T-helper 1 cell treated with Interleukin-12 subunit alpha and Interleukin-12 subunit beta and Interleukin-4 antibody, amounts not matched to agents 30 μg/mL and 1 μg/mL, for 36 hours (primary cell): Measurements from ENCODE around the gene MT1M.

Experiments used
- H3K27ac Mint-ChIP-seq: one replicate; pipeline ENCODE4 v1.8.0; 2021; ENCODE audit warnings: mild to moderate bottlenecking, mixed read lengths
- H3K27me3 Mint-ChIP-seq: one replicate; pipeline ENCODE4 v1.8.0; 2021; ENCODE audit warnings: low read depth, mixed read lengths
- H3K36me3 Mint-ChIP-seq: one replicate; pipeline ENCODE4 v1.8.0; 2021; ENCODE audit warnings: low read depth, mixed read lengths
- H3K4me1 Mint-ChIP-seq: one replicate; pipeline ENCODE4 v1.8.0; 2021; ENCODE audit warnings: low read depth, mixed read lengths
- H3K4me3 Mint-ChIP-seq: one replicate; pipeline ENCODE4 v1.8.0; 2021; ENCODE audit warnings: mild to moderate bottlenecking, moderate library complexity, mixed read lengths
- H3K9me3 Mint-ChIP-seq: one replicate; pipeline ENCODE4 v1.8.0; 2021; ENCODE audit warnings: mixed read lengths

The MT1M gene

DNA sequence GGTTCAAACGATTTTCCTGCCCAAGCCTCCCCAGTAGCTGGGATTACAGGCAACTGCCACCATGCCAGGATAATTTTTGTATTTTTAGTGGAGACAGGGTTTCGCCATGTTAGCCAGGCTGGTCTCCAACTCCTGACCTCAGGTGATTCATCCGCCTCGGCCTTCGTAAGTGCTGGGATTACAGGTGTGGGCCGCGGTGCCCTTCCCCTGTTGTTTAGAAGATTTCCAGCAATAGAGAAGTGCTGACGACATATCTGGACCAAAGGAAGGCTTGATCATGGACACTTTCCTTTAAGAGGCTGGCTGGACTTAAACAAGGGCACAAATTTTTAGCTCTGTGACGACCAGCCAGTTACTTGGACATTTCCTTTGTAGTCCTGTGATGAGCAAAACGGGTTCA, 1.3 kb upstream of the MT1M start:
- no peak overlapping the region for H3K4me3 Mint-ChIP-seq
- peaks cover 20% of the 10 kb centered on the region for H3K4me1 Mint-ChIP-seq
- H3K36me3 Mint-ChIP-seq = peaks cover 6% of the 10 kb centered on the region
- peaks cover 70% of the 10 kb centered on the region for H3K27me3 Mint-ChIP-seq
- no peak overlapping the region for H3K27ac Mint-ChIP-seq
- H3K9me3 Mint-ChIP-seq = no peaks in the 10 kb centered on the region

DNA sequence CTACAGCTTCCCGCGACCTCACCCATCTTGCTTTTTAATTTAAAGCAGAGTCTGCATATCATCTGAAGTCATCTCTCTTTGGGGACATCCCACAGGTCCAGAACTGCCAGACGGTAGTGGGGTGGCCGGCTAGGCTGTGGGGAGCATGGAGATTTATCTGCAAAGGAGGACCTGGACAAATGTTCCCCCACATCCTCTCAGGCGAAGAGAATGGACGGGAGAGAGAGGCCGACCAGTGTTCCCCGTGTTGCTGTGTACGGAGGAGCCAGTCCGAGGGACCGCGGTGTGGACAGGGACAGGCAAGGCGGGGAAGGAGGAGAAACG, 665 bp upstream of the MT1M start:
- no peak overlapping the region for H3K27ac Mint-ChIP-seq
- H3K9me3 Mint-ChIP-seq = no peaks in the 10 kb centered on the region
- peaks cover 20% of the 10 kb centered on the region for H3K4me1 Mint-ChIP-seq
- peaks cover 6% of the 10 kb centered on the region for H3K36me3 Mint-ChIP-seq
- H3K27me3 Mint-ChIP-seq = peaks cover 76% of the 10 kb centered on the region
- peak overlapping the region; percentile 65 for H3K4me3 Mint-ChIP-seq

DNA sequence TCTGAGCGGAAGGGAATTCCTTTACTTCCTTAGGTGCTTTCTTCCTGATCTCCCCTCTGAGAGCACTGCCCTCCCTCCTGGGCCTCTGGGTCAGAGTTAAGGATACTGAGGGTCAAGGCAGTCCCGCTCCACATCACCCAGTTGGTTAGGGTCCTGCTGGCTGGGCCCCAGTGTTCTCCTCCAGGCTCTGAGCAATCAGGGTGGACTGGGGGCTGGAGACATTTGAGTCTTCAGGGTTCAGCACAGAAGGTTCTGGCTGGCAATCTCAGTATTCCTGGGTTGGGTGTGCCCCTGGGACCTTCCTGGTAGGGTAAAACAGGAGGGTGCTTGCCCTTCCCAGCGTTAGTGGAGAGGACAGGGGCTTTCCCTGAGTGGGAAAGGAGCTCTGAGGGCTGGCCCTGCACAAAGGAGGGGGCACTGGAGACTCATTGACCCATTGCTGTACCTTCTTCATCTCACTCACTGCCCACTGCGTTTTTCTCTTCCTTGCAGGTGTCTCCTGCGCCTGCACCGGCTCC, 448 bp downstream of the MT1M start:
- no peaks in the 10 kb centered on the region for H3K9me3 Mint-ChIP-seq
- no peak overlapping the region for H3K27ac Mint-ChIP-seq
- H3K36me3 Mint-ChIP-seq = peaks cover 6% of the 10 kb centered on the region
- peaks cover 24% of the 10 kb centered on the region for H3K4me1 Mint-ChIP-seq
- H3K27me3 Mint-ChIP-seq = peaks cover 87% of the 10 kb centered on the region
- peak overlapping the region; percentile 53 for H3K4me3 Mint-ChIP-seq

DNA sequence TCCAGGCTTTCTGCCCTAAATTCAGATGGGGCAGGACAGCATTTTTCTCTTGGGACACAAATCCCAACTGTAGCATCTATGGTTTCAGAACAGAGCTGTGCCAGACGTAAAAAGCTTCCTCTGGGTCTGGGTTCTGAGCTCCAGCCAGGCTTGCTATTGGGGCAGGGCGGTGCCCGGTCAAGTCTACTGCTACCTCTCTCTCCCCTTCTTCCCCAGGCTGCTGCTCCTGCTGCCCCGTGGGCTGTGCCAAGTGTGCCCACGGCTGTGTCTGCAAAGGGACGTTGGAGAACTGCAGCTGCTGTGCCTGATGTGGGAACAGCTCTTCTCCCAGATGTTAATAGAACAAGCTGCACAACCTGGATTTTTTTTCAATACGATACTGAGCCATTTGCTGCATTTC, 1.1 kb downstream of the MT1M start:
- Mint-ChIP-seq H3K27me3 (peaks cover 91% of the 10 kb centered on the region), H3K4me1 (peaks cover 26% of the 10 kb centered on the region), H3K4me3 (no peak overlapping the region)

DNA sequence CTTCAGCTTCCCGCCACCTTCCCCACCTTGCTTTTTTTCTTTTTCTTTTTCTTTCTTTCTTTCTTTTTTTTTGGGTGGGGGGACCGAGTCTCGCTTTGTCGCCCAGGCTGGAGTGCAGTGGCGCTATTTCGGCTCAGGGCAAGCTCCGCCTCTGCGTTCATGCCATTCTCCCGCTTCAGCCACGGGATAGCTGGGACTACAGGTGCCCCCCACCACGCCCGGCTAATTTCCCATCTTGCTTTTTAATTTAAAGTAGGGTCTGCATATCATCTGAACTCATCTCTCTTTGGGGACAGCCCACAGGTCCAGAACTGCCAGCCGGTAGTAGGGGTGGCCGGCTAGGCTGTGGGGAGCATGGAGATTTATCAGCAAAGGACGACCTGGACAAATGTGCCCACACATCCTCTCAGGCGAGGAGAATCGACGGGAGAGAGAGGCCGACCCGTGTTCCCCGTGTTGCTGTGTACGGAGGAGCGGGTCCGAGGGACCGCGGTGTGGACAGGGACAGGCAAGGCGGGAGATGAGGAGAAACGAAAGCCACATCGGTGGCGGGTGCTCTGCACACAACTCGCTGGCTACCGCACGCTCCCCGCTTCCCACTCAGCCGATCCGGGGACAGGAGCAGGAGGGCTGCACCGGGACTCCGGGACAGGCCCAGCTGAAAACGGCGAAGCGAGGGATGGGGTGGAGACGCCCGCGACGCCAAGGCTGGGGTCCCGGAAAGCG, 2.4 kb downstream of the MT1M start:
- Mint-ChIP-seq H3K36me3 (peaks cover 6% of the 10 kb centered on the region), H3K27ac (peak overlapping the region; percentile 41), H3K27me3 (peaks cover 93% of the 10 kb centered on the region), H3K4me1 (peaks cover 26% of the 10 kb centered on the region), H3K4me3 (peak overlapping the region; percentile 74), H3K9me3 (no peaks in the 10 kb centered on the region)

More for the DNA sequence above, 1.1 kb downstream of the MT1M start:
- no peak overlapping the region for H3K27ac Mint-ChIP-seq
- H3K36me3 Mint-ChIP-seq = peaks cover 6% of the 10 kb centered on the region
- no peaks in the 10 kb centered on the region for H3K9me3 Mint-ChIP-seq

DNA sequence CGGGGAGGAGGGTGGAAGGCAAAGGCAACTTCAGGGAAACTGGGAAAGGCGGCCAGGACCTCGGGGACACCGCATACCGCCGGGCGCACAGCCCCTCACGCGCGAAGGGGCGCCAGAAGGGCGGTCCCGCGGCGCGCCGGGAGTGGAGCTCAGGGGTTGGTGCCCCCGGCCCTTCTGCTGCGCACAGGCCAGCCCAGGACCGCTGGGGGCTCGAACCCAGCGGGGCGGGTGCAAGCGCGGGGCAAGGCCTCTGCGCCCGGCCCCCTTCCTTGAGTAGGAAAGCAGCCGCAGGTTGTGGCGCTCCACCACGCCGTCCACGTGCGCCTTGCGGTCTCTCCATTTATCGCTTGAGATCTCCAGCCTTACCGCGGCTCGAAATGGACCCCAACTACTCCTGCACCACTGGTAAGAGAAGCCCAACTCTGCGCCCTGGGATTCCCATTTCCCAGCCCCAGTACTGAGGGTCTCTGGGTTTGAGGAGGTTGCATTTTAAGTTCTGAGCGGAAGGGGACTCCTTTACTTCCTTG, 3.0 kb downstream of the MT1M start:
- Mint-ChIP-seq H3K4me3 (peak overlapping the region; percentile 46), H3K27me3 (peaks cover 93% of the 10 kb centered on the region), H3K27ac (no peak overlapping the region), H3K4me1 (peaks cover 22% of the 10 kb centered on the region), H3K36me3 (peaks cover 6% of the 10 kb centered on the region), H3K9me3 (no peaks in the 10 kb centered on the region)

DNA sequence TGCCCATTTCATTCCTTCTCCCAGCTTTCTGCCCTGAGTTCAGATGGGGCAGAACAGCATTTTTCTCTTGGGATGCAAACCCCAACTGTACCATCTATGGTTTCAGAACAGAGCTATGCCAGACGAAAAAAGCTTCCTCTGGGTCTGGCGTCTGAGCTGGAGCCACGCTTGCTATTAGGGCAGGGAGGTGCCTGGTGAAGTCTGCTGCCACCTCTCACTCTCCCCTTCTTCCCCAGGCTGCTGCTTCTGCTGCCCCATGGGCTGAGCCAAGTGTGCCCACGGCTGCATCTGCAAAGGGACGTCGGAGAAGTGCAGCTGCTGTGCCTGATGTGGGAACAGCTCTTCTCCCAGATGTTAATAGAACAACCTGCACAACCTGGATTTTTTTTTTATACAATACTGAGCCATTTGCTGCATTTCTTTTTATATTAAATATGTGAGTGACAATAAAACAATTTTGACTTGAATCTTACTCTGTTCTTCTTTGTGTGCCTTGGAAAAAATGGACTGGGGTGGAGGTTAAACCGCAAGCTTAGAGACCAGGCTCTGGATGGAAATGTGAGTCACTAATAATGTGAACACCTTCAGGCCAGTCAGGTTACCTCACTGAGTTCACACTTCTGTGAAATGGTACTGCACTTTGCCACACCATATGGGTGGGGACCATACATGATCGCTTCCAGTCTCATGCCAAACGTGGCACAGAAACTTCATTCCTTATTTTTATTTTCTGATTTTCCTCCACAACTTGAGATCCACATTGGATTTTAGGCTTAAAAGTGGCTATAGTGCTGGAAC, 4.4 kb downstream of the MT1M start:
- Mint-ChIP-seq H3K27ac (no peak overlapping the region), H3K4me3 (no peak overlapping the region), H3K9me3 (no peaks in the 10 kb centered on the region)

DNA sequence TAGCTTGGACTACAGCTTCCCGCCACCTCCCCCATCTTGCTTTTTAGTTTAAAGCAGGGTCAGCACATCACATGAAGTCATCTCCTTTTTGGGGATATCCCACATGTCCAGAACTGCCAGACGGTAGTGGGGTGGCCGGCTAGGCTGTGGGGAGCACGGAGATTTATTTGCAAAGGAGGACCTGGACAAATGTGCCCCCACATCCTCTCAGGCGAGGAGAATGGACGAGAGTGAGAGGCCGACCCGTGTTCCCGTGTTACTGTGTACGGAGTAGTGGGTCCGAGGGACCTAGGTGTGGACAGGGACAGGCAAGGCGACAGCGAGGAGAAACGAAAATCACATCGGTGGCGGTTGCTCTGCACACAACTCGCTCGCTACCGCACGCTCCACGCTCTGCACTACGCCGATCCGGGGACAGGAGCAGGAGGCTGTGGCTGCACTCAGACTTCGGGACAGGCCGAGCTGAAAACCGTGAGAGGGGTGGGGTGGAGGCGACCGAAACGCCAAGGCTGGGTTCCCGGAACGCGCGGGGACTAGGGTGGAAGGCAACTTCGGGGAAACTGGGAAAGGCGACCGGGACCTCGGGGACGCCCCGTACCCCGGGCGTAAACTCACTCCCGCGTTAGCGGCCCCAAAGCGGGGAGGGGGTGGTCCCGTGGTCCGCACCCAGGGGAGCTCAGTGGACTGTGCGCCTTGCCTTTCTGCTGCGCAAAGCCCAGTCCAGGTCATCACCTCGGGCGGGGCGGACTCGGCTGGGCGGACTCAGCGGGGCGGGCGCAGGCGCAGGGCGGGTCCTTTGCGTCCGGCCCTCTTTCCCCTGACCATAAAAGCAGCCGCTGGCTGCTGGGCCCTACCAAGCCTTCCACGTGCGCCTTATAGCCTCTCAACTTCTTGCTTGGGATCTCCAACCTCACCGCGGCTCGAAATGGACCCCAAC, 5.6 kb downstream of the MT1M start, which contains the start of gene MT1A:
MT1A (plus strand) TSS at position 853 of the 937 bp plus-strand sequence; CDS start at position 926, 73 bp downstream.
- Mint-ChIP-seq H3K36me3 (peaks cover 3% of the 10 kb centered on the region), H3K4me3 (peak within 1 kb of the TSS; percentile 77), H3K27ac (no peak within 1 kb of the TSS), H3K27me3 (peaks cover 86% of the 10 kb centered on the region), H3K9me3 (no peaks in the 10 kb centered on the region), H3K4me1 (peaks cover 24% of the 10 kb centered on the region)

More for the DNA sequence above, 4.4 kb downstream of the MT1M start:
- H3K27me3 Mint-ChIP-seq = peaks cover 87% of the 10 kb centered on the region
- H3K36me3 Mint-ChIP-seq = peaks cover 4% of the 10 kb centered on the region
- H3K4me1 Mint-ChIP-seq = peaks cover 20% of the 10 kb centered on the region

DNA sequence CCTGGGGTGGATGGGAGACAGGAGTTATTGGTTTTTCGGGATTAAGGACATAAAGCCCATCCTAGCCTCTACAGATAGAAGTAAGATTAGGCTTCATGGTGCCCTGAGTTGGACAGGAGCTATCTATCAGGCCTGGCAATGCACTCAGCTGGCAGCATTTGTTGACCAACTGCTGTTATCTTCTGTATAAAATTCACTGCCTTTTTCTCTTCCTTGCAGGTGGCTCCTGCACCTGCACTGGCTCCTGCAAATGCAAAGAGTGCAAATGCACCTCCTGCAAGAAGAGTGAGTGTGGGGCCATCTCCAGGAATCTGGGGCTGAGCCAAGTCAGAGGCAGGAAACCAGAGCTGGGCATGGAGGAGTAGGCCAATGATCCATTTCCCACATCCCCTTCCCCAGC, 6.6 kb downstream of the MT1M start:
- H3K4me1 Mint-ChIP-seq = peaks cover 31% of the 10 kb centered on the region
- no peak overlapping the region for H3K4me3 Mint-ChIP-seq
- no peaks in the 10 kb centered on the region for H3K9me3 Mint-ChIP-seq
- peaks cover 82% of the 10 kb centered on the region for H3K27me3 Mint-ChIP-seq
- peaks cover 3% of the 10 kb centered on the region for H3K36me3 Mint-ChIP-seq
- no peak overlapping the region for H3K27ac Mint-ChIP-seq

DNA sequence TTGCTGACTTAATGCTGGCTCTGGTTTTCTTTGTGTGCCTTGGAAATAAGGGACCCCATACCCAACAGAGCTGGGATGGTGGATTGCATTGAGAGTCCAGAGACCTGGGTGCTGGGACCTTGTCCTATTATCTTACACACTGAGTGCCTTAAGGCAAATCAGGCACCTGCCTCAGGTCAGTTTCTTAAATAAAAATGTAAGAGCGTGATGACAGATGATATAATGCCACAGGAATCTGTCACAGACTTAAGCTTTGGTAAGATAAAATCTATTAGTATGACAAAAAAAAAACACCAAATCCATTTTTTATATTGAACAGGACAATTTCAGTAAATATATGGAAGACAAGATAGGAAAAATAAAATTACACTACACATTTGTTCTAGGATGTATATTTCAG, 7.6 kb downstream of the MT1M start:
- Mint-ChIP-seq H3K27ac (no peak overlapping the region), H3K4me3 (no peak overlapping the region), H3K27me3 (peaks cover 81% of the 10 kb centered on the region), H3K4me1 (peaks cover 29% of the 10 kb centered on the region), H3K36me3 (no peaks in the 10 kb centered on the region), H3K9me3 (no peaks in the 10 kb centered on the region)

DNA sequence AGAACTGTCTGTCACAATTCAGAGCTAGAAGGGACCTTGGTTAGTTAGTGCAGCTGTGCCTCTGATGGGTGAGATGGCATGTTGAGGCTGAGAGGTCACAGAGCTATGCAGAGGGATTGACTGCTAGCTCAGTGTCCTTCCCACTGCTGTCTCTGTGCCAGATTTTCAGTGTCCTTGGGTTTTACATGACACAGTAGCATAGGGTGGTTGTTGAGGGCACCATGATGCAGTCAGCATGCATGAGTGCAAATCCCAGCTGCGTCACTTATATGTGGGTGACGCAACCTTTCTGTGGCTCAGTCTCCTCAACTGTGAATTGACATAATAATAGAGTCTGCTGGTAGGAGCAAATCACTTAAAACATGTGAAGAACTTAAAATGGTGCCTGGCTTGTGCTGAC, 8.7 kb downstream of the MT1M start:
- no peak overlapping the region for H3K4me3 Mint-ChIP-seq
- peaks cover 26% of the 10 kb centered on the region for H3K4me1 Mint-ChIP-seq
- peaks cover 78% of the 10 kb centered on the region for H3K27me3 Mint-ChIP-seq
- H3K36me3 Mint-ChIP-seq = no peaks in the 10 kb centered on the region
- no peak overlapping the region for H3K27ac Mint-ChIP-seq
- no peaks in the 10 kb centered on the region for H3K9me3 Mint-ChIP-seq

DNA sequence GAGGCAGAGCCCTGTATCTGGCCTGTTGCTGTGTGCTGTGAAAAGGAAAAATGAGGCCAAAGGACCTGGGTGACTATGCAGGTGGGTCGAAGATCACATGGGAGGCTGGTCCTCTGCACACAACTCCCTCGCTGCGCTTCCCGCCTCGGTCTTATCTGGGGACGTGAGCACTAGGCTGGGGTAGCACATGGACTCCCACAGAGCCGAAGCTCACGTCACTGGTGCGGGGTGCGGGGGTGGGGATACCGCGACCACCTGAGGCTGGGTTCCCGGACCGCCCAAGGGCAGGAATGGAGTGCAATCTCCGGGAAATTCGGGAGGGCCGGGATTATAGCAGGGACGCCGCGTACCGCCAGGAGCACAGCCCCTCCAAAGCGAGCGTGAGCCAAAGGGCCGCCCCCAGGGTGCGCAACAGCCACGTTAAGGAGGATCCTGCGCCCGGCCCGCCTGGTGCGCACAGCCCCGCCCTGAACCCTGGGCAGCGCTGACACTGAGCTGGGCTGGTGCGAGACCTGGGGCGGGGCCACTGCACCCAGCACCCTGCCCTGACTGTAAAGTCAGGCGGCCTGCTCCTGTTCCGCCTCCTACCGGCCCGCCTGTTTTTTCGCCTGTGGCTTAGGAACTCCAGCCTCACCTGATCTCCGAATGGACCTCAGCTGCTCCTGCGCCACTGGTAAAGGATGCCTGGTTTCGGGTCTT, 10.8 kb downstream of the MT1M start:
- no peaks in the 10 kb centered on the region for H3K36me3 Mint-ChIP-seq
- H3K27ac Mint-ChIP-seq = no peak overlapping the region
- H3K27me3 Mint-ChIP-seq = peaks cover 73% of the 10 kb centered on the region
- no peaks in the 10 kb centered on the region for H3K9me3 Mint-ChIP-seq
- H3K4me1 Mint-ChIP-seq = peaks cover 19% of the 10 kb centered on the region
- peak overlapping the region; percentile 71 for H3K4me3 Mint-ChIP-seq

DNA sequence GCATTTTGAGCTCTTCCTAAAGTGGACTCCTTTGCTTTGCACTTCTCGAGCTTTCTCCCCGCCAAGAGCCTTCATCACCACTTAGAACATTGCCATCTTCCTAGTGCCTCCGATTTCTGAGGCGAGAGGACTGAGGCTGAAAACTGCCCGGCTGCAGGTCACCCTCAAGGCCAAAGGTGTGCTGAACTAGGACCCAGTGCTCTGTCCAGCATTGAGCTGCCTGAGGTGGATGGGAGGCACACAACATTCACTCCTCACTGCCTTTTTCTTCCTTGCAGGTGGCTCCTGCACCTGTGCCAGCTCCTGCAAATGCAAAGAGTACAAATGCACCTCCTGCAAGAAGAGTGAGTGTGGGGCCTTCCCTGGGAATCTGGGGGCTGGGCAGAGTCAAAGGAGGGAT, 11.4 kb downstream of the MT1M start:
- H3K27me3 Mint-ChIP-seq = peaks cover 75% of the 10 kb centered on the region
- no peaks in the 10 kb centered on the region for H3K36me3 Mint-ChIP-seq
- H3K4me1 Mint-ChIP-seq = peaks cover 19% of the 10 kb centered on the region
- H3K27ac Mint-ChIP-seq = no peak overlapping the region
- H3K4me3 Mint-ChIP-seq = peak overlapping the region; percentile 71
- H3K9me3 Mint-ChIP-seq = no peaks in the 10 kb centered on the region
